Fibroblast of pulmonary artery (primary cell): Measurements from ENCODE around the gene SRGAP1.
A peak's percentile ranks its signal among the peaks of the same experiment; 100 is the strongest.
"Not testable (repeated sequence)": the region's sequence is repeated elsewhere in the genome, so short reads cannot be mapped to it uniquely, and the experiment has no call there.

ENCODE experiments used
- DNase-seq: peaks from one replicate; pipeline ENCODE4 v3.0.0-alpha.2; 2010; ENCODE audit warnings: low read depth
- H3K4me3 ChIP-seq: replicated peaks from 2 replicates; pipeline ENCODE4 v1.5.1; 2011; ENCODE audit warnings: low read depth, mild to moderate bottlenecking, control low read depth, low read length, moderate library complexity
- CTCF ChIP-seq: IDR thresholded peaks from 2 replicates; pipeline ENCODE4 v1.5.1; 2011; ENCODE audit warnings: mild to moderate bottlenecking, control low read depth, low read length, inconsistent platforms; ENCODE audit errors: missing control alignments

The SRGAP1 gene

GRCh38 chr12:63867053-63867452, 22.6 kb downstream of the SRGAP1 start:
- no peak for TF ChIP-seq CTCF
- no peak for DNase-seq
- no peak overlapping the region for H3K4me3 ChIP-seq

DNA sequence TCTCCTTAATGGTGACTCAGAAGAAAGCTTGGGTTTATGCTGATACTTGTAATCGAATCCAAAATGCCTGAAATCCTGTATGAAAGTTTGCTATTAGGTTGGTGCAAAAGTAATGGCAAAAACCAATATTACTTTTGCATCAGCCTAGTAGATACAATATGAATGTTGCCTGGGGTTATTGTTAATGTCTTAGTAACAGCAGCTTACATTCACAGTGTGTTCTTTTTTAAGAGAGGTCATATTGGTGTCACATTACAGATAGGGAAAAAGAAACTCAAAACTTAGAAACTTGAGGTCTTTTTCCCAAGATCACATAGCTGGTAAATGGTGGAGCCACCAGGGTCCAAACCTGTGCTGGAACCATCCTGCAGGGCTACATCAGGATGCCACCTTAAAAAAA, 25.2 kb downstream of the SRGAP1 start:
- TF ChIP-seq CTCF = no peak
- DNase-seq = no peak
- H3K4me3 ChIP-seq = no peak overlapping the region

DNA sequence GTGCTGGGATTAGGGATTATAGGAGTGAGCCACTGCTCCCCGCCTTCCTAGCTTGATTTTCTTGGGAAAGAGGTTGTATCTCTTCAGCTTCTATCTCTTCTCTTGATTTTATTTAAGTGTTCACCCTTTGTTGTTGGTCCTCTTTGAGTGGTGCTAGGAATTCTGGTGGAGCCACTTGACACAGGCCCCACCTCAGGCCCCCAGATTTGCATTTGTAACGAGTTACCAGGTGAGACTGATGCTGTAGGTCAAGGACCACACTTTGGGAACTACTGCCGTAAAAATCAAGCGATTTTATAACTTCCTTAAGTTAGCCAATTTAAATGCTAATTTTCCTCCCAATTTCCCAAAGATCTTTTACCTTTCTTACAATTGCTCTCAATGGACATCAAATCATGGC, 26.3 kb downstream of the SRGAP1 start:
- TF ChIP-seq CTCF = no peak
- no peak overlapping the region for H3K4me3 ChIP-seq
- DNase-seq = no peak

- DNase-seq = no peak
- TF ChIP-seq CTCF = no peak
- no peak overlapping the region for H3K4me3 ChIP-seq
Observed at GRCh38 chr12:63874897-63875480, 30.5 kb downstream of the SRGAP1 start.

- no peak overlapping the region for H3K4me3 ChIP-seq
- TF ChIP-seq CTCF = no peak
- no peak for DNase-seq
Observed at GRCh38 chr12:63875703-63876102, 31.2 kb downstream of the SRGAP1 start.

- DNase-seq = peak; percentile 26
- TF ChIP-seq CTCF = no peak
- H3K4me3 ChIP-seq = no peak overlapping the region
Observed at GRCh38 chr12:63876980-63877379, 32.5 kb downstream of the SRGAP1 start.

- no peak for DNase-seq
- no peak for TF ChIP-seq CTCF
Observed at GRCh38 chr12:63877693-63878092, 33.2 kb downstream of the SRGAP1 start.

DNA sequence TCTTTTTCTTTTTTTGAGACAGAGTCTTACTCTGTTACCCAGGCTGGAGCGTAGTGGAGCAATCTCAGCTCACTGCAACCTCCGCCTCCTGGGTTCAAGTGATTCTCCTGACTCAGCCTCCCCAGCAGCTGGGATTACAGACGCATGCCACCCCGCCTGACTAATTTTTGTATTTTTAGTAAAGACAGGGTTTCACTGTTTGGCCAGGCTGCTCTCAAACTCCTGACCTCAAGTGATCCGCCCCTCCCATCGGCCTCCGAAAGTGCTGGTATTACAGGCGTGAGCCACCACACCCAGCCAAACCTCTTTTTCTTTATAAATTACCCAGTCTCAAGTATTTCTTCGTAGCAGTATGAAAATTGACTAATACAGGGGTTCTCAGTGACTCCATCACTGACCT, 35.7 kb downstream of the SRGAP1 start:
- not testable (repeated sequence) for DNase-seq, H3K4me3 ChIP-seq

More at GRCh38 chr12:63877693-63878092, 33.2 kb downstream of the SRGAP1 start:
- H3K4me3 ChIP-seq = no peak overlapping the region
